NCI-H446 (cell line): ENCODE results near the gene RUVBL2.
"Not testable (repeated sequence)": the region's sequence is repeated elsewhere in the genome, so short reads cannot be mapped to it uniquely, and the experiment has no call there.

Experiments
- DNase-seq, 2 experiments: peaks; one replicate each; lab custom pipeline; 2025; lab: John Stamatoyannopoulos, UW

The RUVBL2 gene

GRCh38 chr19:49049834-49050233, 56.1 kb downstream of the RUVBL2 start:
- DNase-seq: not testable (repeated sequence)

- DNase-seq: not testable (repeated sequence)
Observed at GRCh38 chr19:49050376-49051033, 56.8 kb downstream of the RUVBL2 start.

GRCh38 chr19:49056101-49056901, 62.6 kb downstream of the RUVBL2 start:
- no peak for DNase-seq

GRCh38 chr19:49056902-49057596, 63.4 kb downstream of the RUVBL2 start:
- not testable (repeated sequence) for DNase-seq

GRCh38 chr19:49057636-49058234, 64.0 kb downstream of the RUVBL2 start, which contains the start of gene CGB7:
TSS of gene CGB7 (minus strand) at chr19:49057749. CDS start at chr19:49055375, 2,374 bp downstream.
- no peak for DNase-seq

- DNase-seq: no peak
Observed at GRCh38 chr19:49058562-49058961, 64.9 kb downstream of the RUVBL2 start.

- DNase-seq: no peak
Observed at GRCh38 chr19:49059053-49059452, 65.4 kb downstream of the RUVBL2 start.

- no peak for DNase-seq
Observed at GRCh38 chr19:49061000-49061399, 67.3 kb downstream of the RUVBL2 start.

GRCh38 chr19:49061445-49061844, 67.8 kb downstream of the RUVBL2 start:
- DNase-seq: no peak

GRCh38 chr19:49064029-49064629, 70.4 kb downstream of the RUVBL2 start:
- no peak for DNase-seq

- no peak for DNase-seq
Observed at GRCh38 chr19:49064768-49065611, 71.3 kb downstream of the RUVBL2 start, which contains the start of gene NTF4. TSS of gene NTF4 (minus strand) at chr19:49064818. CDS start at chr19:49061997, 2,821 bp downstream.
